Measurements from ENCODE around the gene USHBP1. TPM values are rescaled to one million over a fixed set of nuclear protein-coding genes. Genes with fewer than 3 reads are reported as not detected.

The USHBP1 gene
- total and polyA plus RNA-seq, 3 donors from 2014 or later: 2.0 to 5.6 (median 2.6) TPM

GRCh38 chr19:17268754-17269153 lies 4.2 kb upstream of the USHBP1 start:
- H3K27ac ChIP-seq: no peak overlapping the region
- no peak for TF ChIP-seq POLR2A (IDR thresholded peaks at IDR 0.05)
- TF ChIP-seq, protein P1, sequence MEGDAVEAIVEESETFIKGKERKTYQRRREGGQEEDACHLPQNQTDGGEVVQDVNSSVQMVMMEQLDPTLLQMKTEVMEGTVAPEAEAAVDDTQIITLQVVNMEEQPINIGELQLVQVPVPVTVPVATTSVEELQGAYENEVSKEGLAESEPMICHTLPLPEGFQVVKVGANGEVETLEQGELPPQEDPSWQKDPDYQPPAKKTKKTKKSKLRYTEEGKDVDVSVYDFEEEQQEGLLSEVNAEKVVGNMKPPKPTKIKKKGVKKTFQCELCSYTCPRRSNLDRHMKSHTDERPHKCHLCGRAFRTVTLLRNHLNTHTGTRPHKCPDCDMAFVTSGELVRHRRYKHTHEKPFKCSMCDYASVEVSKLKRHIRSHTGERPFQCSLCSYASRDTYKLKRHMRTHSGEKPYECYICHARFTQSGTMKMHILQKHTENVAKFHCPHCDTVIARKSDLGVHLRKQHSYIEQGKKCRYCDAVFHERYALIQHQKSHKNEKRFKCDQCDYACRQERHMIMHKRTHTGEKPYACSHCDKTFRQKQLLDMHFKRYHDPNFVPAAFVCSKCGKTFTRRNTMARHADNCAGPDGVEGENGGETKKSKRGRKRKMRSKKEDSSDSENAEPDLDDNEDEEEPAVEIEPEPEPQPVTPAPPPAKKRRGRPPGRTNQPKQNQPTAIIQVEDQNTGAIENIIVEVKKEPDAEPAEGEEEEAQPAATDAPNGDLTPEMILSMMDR (IDR thresholded peaks at IDR 0.05): no peak
- no peak for DNase-seq
- H3K4me3 ChIP-seq: no peak overlapping the region
- H3K36me3 ChIP-seq (ENCODE audit: low read depth, missing control alignments): no peaks in the 10 kb centered on the region
- no peaks in the 10 kb centered on the region for H3K9me3 ChIP-seq
- no peaks in the 10 kb centered on the region for H3K27me3 ChIP-seq
- H3K4me1 ChIP-seq: peaks cover 6% of the 10 kb centered on the region
- 90% methylated on average over 13 of the region's 13 CpGs for WGBS, 2 donors
- intact Hi-C loops (cut with DNase I; ENCODE audit: low total_unique reads): no loop called here

DNA sequence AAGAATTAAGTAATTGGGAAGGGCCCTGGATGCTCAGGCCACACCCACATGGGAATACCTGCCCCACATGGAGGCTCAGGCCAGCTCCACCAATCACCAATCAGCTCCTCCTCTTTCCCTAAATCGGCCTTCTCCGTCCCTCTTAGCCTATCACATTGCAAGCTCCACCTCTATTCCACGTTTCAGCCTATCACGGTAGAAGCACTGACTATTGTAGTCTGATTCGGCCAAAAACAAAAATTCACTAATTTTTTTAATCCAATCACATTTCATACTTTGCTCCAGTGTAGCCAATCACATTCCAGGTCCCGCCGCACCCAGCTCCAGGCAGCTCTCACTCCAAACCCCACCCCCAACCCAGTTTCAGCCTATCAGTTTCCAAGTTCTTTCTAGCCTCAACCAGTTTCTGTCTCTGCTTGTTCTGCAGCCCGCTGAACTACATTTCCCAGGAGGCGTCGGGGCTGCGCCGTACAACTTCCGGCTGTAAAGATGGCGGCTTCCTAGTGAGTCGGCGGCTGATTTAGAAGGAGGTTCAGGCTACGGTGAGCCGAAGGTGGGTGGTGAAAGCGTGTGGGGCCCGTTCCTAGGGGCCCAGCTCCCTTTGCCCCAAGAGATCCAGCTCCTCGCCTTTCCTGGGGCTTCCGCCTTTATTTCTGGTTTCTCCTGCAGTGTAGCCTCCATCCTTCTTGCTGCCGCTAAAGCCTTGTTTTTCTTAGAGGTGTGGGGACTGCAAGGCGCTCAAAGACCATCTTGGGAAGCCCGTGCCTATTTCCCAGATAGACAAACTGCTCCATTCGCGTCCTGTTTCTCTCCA lies 2.6 kb upstream of the USHBP1 start, which contains the start of gene BABAM1:
Gene BABAM1, plus strand, starts transcription at position 469 of the 814 bp plus-strand sequence. CDS start 1,364 bp downstream, outside the sequence.
- Histone ChIP-seq H3K36me3 (ENCODE audit: low read depth, missing control alignments) (no peaks in the 10 kb centered on the region), H3K4me3 (peak within 1 kb of the TSS; percentile 70 to 84), H3K27ac (peak within 1 kb of the TSS; percentile 61 to 80), H3K9me3 (no peaks in the 10 kb centered on the region), H3K4me1 (peaks cover 6% of the 10 kb centered on the region), H3K27me3 (no peaks in the 10 kb centered on the region)
- DNase-seq: peak; percentile 99
- intact Hi-C loops (cut with DNase I; ENCODE audit: low total_unique reads): no loop called here
- TF ChIP-seq, protein P1 (IDR thresholded peaks at IDR 0.05): no peak
- no peak for TF ChIP-seq POLR2A (IDR thresholded peaks at IDR 0.05)
- WGBS, 2 donors: 0% methylated on average over 27 of the region's 27 CpGs

- WGBS, 2 donors: 43 to 61% methylated on average over 12 of the region's 12 CpGs
- H3K4me3 ChIP-seq: no peak overlapping the region
- no peaks in the 10 kb centered on the region for H3K36me3 ChIP-seq (ENCODE audit: low read depth, missing control alignments)
- H3K9me3 ChIP-seq: no peaks in the 10 kb centered on the region
- H3K27ac ChIP-seq: no peak overlapping the region
- H3K4me1 ChIP-seq: peaks cover 6% of the 10 kb centered on the region
- TF ChIP-seq, protein P1 (IDR thresholded peaks at IDR 0.05): no peak
- TF ChIP-seq POLR2A (IDR thresholded peaks at IDR 0.05): no peak
- H3K27me3 ChIP-seq: no peaks in the 10 kb centered on the region
- DNase-seq: no peak
- intact Hi-C loops (cut with DNase I; ENCODE audit: low total_unique reads): no loop called here
Measured at GRCh38 chr19:17266589-17266974, 2.0 kb upstream of the USHBP1 start.

DNA sequence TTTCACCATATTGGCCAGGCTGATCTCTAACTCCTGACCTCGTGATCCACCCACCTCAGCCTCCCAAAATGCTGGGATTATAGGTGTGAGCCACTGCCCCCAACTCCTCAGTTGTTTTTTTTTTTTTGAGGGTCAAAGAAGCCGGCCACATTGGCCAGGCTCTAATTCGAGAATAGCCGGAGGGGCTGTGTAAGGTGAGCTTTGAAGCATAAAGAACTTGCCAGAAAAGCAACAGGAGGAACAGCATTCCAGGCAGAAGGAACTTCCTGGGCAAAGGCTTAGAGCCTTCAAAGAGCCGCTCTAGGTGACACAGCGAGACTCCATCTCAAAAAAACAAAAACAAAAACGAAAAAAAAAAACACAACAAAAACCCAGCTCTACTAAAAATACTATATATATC lies 1.5 kb upstream of the USHBP1 start:
- intact Hi-C loops (cut with DNase I; ENCODE audit: low total_unique reads): no loop called here
- Histone ChIP-seq H3K27ac (no peak overlapping the region), H3K9me3 (no peaks in the 10 kb centered on the region), H3K36me3 (ENCODE audit: low read depth, missing control alignments) (no peaks in the 10 kb centered on the region), H3K4me1 (peaks cover 6% of the 10 kb centered on the region), H3K27me3 (no peaks in the 10 kb centered on the region), H3K4me3 (no peak overlapping the region)
- no peak for DNase-seq
- 78 to 81% methylated on average over 7 of the region's 7 CpGs for WGBS, 2 donors
- TF ChIP-seq POLR2A (IDR thresholded peaks at IDR 0.05): no peak
- TF ChIP-seq, protein P1 (IDR thresholded peaks at IDR 0.05): no peak

Data from testis (tissue), 3 donors.